ENCODE measurements around the gene STT3B. TPM values are rescaled to one million over a fixed set of nuclear protein-coding genes. Genes with fewer than 3 reads are reported as not detected.

Gene STT3B
- total and polyA plus RNA-seq, 2 of the 4 experiments (the other 2 are of a cell fraction): 45.5 to 86.4 TPM

- Histone ChIP-seq H2AK9ac (replicated peaks; ENCODE audit: low read depth, low read length, poor library complexity) (no peak overlapping the region), H2AK5ac (ENCODE audit: low read depth, low read length) (no peak overlapping the region), H3K56ac (ENCODE audit: extremely low read depth, insufficient read depth, low read length) (no peak overlapping the region), H3K4me3 (ENCODE audit: insufficient read depth, low read depth, low read length) (no peak overlapping the region), H3K14ac (replicated peaks; ENCODE audit: low read depth, low read length) (no peak overlapping the region), H3K27me3 (ENCODE audit: control insufficient read depth, insufficient read depth, low read length) (no peaks in the 10 kb centered on the region; the same call in 1 of the 2 replicates), H3K4ac (ENCODE audit: low read depth, low read length) (no peak overlapping the region), H3K36me3 (ENCODE audit: control insufficient read depth, insufficient read depth, low read length) (no peaks in the 10 kb centered on the region), H4K8ac (ENCODE audit: low read depth in 2 of 2, low read length in 2 of 2) (no peak overlapping the region), H3K18ac (ENCODE audit: low read depth, low read length) (no peak overlapping the region), H3K23ac (ENCODE audit: low read depth, low read length) (no peak overlapping the region), H4K20me1 (ENCODE audit: insufficient read depth, low read length) (no peaks in the 10 kb centered on the region), H3K79me1 (ENCODE audit: low read depth in 1 of 2, low read length in 2 of 2) (no peaks in the 10 kb centered on the region), H2BK20ac (ENCODE audit: low read depth, low read length) (no peak overlapping the region), H3K4me1 (ENCODE audit: control insufficient read depth, insufficient read depth, low read length) (no peaks in the 10 kb centered on the region), H4K91ac (ENCODE audit: insufficient read depth, low read depth, low read length) (no peak overlapping the region), H3K27ac (ENCODE audit: insufficient read depth, low read length) (no peak overlapping the region), H4K5ac (ENCODE audit: low read depth, low read length) (no peak overlapping the region), H2BK15ac (ENCODE audit: low read depth, low read length) (no peak overlapping the region), H3K9me3 (ENCODE audit: control insufficient read depth, insufficient read depth, low read length) (no peaks in the 10 kb centered on the region), H2AFZ (replicated peaks; ENCODE audit: low read length, poor library complexity) (no peak overlapping the region), H3K4me2 (ENCODE audit: low read depth, low read length) (no peak overlapping the region), H2BK5ac (ENCODE audit: low read depth, low read length, poor library complexity, severe bottlenecking) (no peak overlapping the region), H3K9ac (ENCODE audit: low read depth, low read length) (no peak overlapping the region), H2BK120ac (ENCODE audit: low read depth, low read length) (no peak overlapping the region), H3K9me1 (ENCODE audit: insufficient read depth, low read length) (no peaks in the 10 kb centered on the region)
- intact Hi-C loops (cut with micrococcal nuclease): no loop called here
- CTCF ChIA-PET: no interaction called here
- in situ Hi-C loops (cut with MboI; ENCODE audit: low sequenced_read_pairs): no loop called here
- TF ChIP-seq FOS (IDR thresholded peaks at IDR 0.05; ENCODE audit: low read depth, low read length): no peak
- TF ChIP-seq CHD1 (IDR thresholded peaks at IDR 0.05; ENCODE audit: low read depth, low read length): no peak
- no peak for TF ChIP-seq CEBPB (IDR thresholded peaks at IDR 0.05; ENCODE audit: low read depth, low read length)
- no peak for TF ChIP-seq CTCF (conservative IDR thresholded peaks at IDR 0.05; ENCODE audit: low read depth, low read length)
- TF ChIP-seq RFX5 (IDR thresholded peaks at IDR 0.05; ENCODE audit: low read depth, low read length): no peak
- no peak for TF ChIP-seq MAFK (IDR thresholded peaks at IDR 0.05; ENCODE audit: low read depth, low read length)
- no peak for TF ChIP-seq RCOR1 (IDR thresholded peaks at IDR 0.05; ENCODE audit: insufficient replicate concordance, low read length)
- no peak for TF ChIP-seq RAD21 (IDR thresholded peaks at IDR 0.05; ENCODE audit: low read length)
- TF ChIP-seq USF2 (IDR thresholded peaks at IDR 0.05; ENCODE audit: low read depth, low read length): no peak
- no peak for TF ChIP-seq ELK1 (IDR thresholded peaks at IDR 0.05; ENCODE audit: borderline replicate concordance, low read depth, low read length)
- no peak for TF ChIP-seq MXI1 (IDR thresholded peaks at IDR 0.05; ENCODE audit: borderline replicate concordance, low read depth, low read length)
- TF ChIP-seq POLR2A (IDR thresholded peaks at IDR 0.05; ENCODE audit: low read depth, low read length): no peak
- no peak for TF ChIP-seq SMC3 (IDR thresholded peaks at IDR 0.05; ENCODE audit: low read depth, low read length)
- no peak for TF ChIP-seq NFE2L2 (IDR thresholded peaks at IDR 0.05; ENCODE audit: low read depth, low read length)
- no peak for TF ChIP-seq MAZ (IDR thresholded peaks at IDR 0.05; ENCODE audit: borderline replicate concordance, low read depth, low read length)
- BruUV-seq (replicated peaks): no TSS peak
- POLR2A ChIA-PET (ENCODE audit: unreplicated experiment): no interaction called here
- WGBS, 2 experiments (ENCODE audit: extremely low coverage in 2 of 2, insufficient read length in 1 of 2): no CpG with 5 or more reads among the region's 1 CpG
- ATAC-seq (ENCODE audit: low read depth): no peak
- no peak for DNase-seq
- dilution Hi-C loops (cut with HindIII; ENCODE audit: low sequenced_read_pairs, unreplicated experiment): no loop called here
These were observed 9.2 kb upstream of the STT3B start for GRCh38 chr3:31523543-31523942.
